ENCODE measurements around the gene POLD1.

Gene POLD1

GRCh38 chr19:50419022-50419579 lies 35.0 kb downstream of the POLD1 start:
- DNase-seq, result no peak

- no peak for DNase-seq
Measured at GRCh38 chr19:50419580-50420035, 35.5 kb downstream of the POLD1 start.

- no peak for DNase-seq
Measured at GRCh38 chr19:50420127-50420526, 36.0 kb downstream of the POLD1 start.

- DNase-seq, result no peak
Measured at GRCh38 chr19:50420808-50421207, 36.7 kb downstream of the POLD1 start.

- DNase-seq, result no peak
Measured at GRCh38 chr19:50422397-50423278, 38.5 kb downstream of the POLD1 start.

GRCh38 chr19:50423279-50424113 lies 39.3 kb downstream of the POLD1 start:
- no peak for DNase-seq

GRCh38 chr19:50425581-50425980 lies 41.4 kb downstream of the POLD1 start:
- DNase-seq, result no peak

GRCh38 chr19:50427318-50427925 lies 43.3 kb downstream of the POLD1 start:
- DNase-seq, result no peak

- DNase-seq, result peak; percentile 92
Measured at GRCh38 chr19:50427997-50428425, 43.9 kb downstream of the POLD1 start.

GRCh38 chr19:50428772-50429463 lies 44.8 kb downstream of the POLD1 start:
- DNase-seq, result no peak

- DNase-seq, result no peak
Measured at GRCh38 chr19:50430888-50431342, 46.8 kb downstream of the POLD1 start.

- peak; percentile 93 for DNase-seq
Measured at GRCh38 chr19:50431343-50432220, 47.4 kb downstream of the POLD1 start.

GRCh38 chr19:50432221-50433028 lies 48.3 kb downstream of the POLD1 start, which contains the start of gene MYBPC2:
Gene MYBPC2, plus strand, starts transcription at chr19:50432892. Its CDS starts 62 bp downstream, at chr19:50432954.
- peak; percentile 71 for DNase-seq

GRCh38 chr19:50433201-50434180 lies 49.3 kb downstream of the POLD1 start:
- DNase-seq, result no peak

GRCh38 chr19:50434525-50434924 lies 50.4 kb downstream of the POLD1 start:
- no peak for DNase-seq

- DNase-seq, result no peak
Measured at GRCh38 chr19:50435221-50435620, 51.1 kb downstream of the POLD1 start.

- no peak for DNase-seq
Measured at GRCh38 chr19:50435627-50436026, 51.5 kb downstream of the POLD1 start.

GRCh38 chr19:50437862-50438449 lies 53.8 kb downstream of the POLD1 start:
- DNase-seq, result no peak

Data from left hindlimb (tissue), 1 donor.